GM12891 (cell line): ENCODE data around the gene DEGS1.

Experiments
- POLR2A ChIP-seq: IDR thresholded peaks from 2 replicates; pipeline ENCODE4 v1.6.1; 2011; ENCODE audit warnings: low read depth, low read length, control low read depth
- POLR2AphosphoS5 ChIP-seq: IDR thresholded peaks from 2 replicates; pipeline ENCODE4 v1.6.1; 2011; ENCODE audit warnings: low read depth, low read length, control low read depth
- SPI1 ChIP-seq: IDR thresholded peaks from 2 replicates; pipeline ENCODE4 v1.6.1; 2011; ENCODE audit warnings: low read depth, low read length, control low read depth
- TAF1 ChIP-seq: IDR thresholded peaks from 2 replicates; pipeline ENCODE4 v1.6.1; 2011; ENCODE audit warnings: low read depth, low read length, control low read depth

- no peak for TF ChIP-seq POLR2A
- TF ChIP-seq POLR2AphosphoS5: no peak
- TF ChIP-seq TAF1: no peak
- no peak for TF ChIP-seq SPI1
Measured at GRCh38 chr1:224141693-224142092, 41.3 kb upstream of the DEGS1 start.
